ENCODE data around the gene CFAP20DC. TPM values are rescaled to one million over a fixed set of nuclear protein-coding genes. Genes with fewer than 3 reads are reported as not detected.

CFAP20DC gene
- total RNA-seq, 1 donor: 2.2 TPM

DNA sequence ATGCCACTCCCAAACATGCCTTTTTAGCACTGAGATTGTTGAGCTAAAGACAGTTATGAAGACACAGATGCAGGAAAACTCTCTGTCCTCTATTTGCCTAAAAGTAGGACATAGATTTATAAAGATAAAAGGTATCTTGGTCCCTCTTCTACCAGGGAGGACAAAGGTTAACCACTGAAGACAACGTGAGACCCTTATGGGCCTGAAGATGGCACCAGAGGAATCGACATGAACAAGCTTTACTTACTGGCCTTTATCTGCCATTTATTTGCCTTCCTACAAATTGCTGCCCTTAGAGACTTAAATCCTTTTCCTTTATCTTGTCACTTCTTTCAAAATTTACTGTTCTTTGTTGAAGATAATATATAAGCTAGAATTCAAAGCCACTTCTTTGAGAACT lies 273.6 kb downstream of the CFAP20DC start:
- DNase-seq (ENCODE audit: insufficient read length, low spot score, missing footprints): no peak
- Histone ChIP-seq H3K79me2 (ENCODE audit: insufficient read depth, low read length) (no peaks in the 10 kb centered on the region), H4K20me1 (ENCODE audit: insufficient read depth, low read length) (no peaks in the 10 kb centered on the region), H3K27ac (ENCODE audit: low read depth, low read length) (no peak overlapping the region), H3K4me1 (ENCODE audit: insufficient read depth, low read length) (no peaks in the 10 kb centered on the region), H3K9me3 (ENCODE audit: low read depth, low read length) (peaks cover 2% of the 10 kb centered on the region), H3K4me2 (ENCODE audit: insufficient read depth, low read length) (no peak overlapping the region), H3K36me3 (ENCODE audit: insufficient read depth, low read length) (no peaks in the 10 kb centered on the region), H3K4me3 (ENCODE audit: insufficient read depth, low read length) (no peak overlapping the region), H3K27me3 (ENCODE audit: insufficient read depth, low read length) (no peaks in the 10 kb centered on the region), H2AFZ (ENCODE audit: low read length) (no peak overlapping the region)
- TF ChIP-seq, protein P1, sequence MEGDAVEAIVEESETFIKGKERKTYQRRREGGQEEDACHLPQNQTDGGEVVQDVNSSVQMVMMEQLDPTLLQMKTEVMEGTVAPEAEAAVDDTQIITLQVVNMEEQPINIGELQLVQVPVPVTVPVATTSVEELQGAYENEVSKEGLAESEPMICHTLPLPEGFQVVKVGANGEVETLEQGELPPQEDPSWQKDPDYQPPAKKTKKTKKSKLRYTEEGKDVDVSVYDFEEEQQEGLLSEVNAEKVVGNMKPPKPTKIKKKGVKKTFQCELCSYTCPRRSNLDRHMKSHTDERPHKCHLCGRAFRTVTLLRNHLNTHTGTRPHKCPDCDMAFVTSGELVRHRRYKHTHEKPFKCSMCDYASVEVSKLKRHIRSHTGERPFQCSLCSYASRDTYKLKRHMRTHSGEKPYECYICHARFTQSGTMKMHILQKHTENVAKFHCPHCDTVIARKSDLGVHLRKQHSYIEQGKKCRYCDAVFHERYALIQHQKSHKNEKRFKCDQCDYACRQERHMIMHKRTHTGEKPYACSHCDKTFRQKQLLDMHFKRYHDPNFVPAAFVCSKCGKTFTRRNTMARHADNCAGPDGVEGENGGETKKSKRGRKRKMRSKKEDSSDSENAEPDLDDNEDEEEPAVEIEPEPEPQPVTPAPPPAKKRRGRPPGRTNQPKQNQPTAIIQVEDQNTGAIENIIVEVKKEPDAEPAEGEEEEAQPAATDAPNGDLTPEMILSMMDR (IDR thresholded peaks at IDR 0.05; ENCODE audit: extremely low read depth, low read depth, low read length): no peak

DNA sequence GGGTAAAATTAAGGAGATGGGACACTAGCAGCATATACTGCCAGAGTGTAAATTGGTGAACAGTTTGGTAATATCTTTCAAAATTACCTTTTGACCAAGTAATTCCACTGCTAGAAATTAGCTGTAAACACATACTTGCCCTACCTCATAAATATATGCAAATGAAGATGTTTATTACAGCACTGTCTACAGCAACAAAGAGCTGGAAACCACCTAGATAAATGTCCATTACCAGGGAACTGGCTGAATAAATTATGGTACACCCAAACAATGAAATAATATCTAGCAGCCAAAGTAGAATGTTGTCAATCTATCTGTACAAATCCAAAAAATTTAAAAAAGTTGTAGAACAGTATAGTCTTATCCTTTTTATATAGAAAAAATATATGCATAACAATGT lies 277.4 kb downstream of the CFAP20DC start:
- no peak overlapping the region for H3K4me2 ChIP-seq (ENCODE audit: insufficient read depth, low read length)
- H3K27ac ChIP-seq (ENCODE audit: low read depth, low read length): no peak overlapping the region
- H3K4me3 ChIP-seq (ENCODE audit: insufficient read depth, low read length): no peak overlapping the region
- H3K4me1 ChIP-seq (ENCODE audit: insufficient read depth, low read length): no peaks in the 10 kb centered on the region
- no peaks in the 10 kb centered on the region for H4K20me1 ChIP-seq (ENCODE audit: insufficient read depth, low read length)
- H3K79me2 ChIP-seq (ENCODE audit: insufficient read depth, low read length): no peaks in the 10 kb centered on the region
- no peaks in the 10 kb centered on the region for H3K36me3 ChIP-seq (ENCODE audit: insufficient read depth, low read length)
- TF ChIP-seq, protein P1 (IDR thresholded peaks at IDR 0.05; ENCODE audit: extremely low read depth, low read depth, low read length): no peak
- no peak for DNase-seq (ENCODE audit: insufficient read length, low spot score, missing footprints)
- no peak overlapping the region for H2AFZ ChIP-seq (ENCODE audit: low read length)
- no peaks in the 10 kb centered on the region for H3K27me3 ChIP-seq (ENCODE audit: insufficient read depth, low read length)
- H3K9me3 ChIP-seq (ENCODE audit: low read depth, low read length): no peaks in the 10 kb centered on the region

DNA sequence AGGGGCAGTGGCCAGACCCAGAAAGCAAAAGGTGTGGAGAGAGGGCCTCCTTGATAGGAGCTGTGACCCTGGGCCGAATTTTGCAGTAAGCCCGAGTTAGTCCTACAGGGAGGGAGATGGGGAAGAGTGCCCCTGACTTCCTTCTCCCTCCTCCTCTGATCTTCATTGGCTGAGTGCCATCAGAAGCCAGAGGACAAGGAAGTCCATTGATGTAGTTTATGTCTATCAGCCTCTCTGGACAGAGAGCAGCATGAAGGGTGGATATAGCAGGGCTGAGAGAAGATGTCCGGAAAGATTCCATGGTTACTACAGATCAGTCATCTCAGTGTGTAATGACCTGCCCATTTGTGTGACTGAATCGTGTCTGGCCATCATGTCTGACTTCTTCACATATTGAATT lies 280.8 kb downstream of the CFAP20DC start:
- Histone ChIP-seq H3K4me1 (ENCODE audit: insufficient read depth, low read length) (no peaks in the 10 kb centered on the region), H3K27me3 (ENCODE audit: insufficient read depth, low read length) (no peaks in the 10 kb centered on the region), H4K20me1 (ENCODE audit: insufficient read depth, low read length) (no peaks in the 10 kb centered on the region), H3K27ac (ENCODE audit: low read depth, low read length) (no peak overlapping the region), H3K36me3 (ENCODE audit: insufficient read depth, low read length) (no peaks in the 10 kb centered on the region), H3K4me3 (ENCODE audit: insufficient read depth, low read length) (no peak overlapping the region), H2AFZ (ENCODE audit: low read length) (no peak overlapping the region), H3K79me2 (ENCODE audit: insufficient read depth, low read length) (no peaks in the 10 kb centered on the region), H3K4me2 (ENCODE audit: insufficient read depth, low read length) (no peak overlapping the region), H3K9me3 (ENCODE audit: low read depth, low read length) (no peaks in the 10 kb centered on the region)
- no peak for DNase-seq (ENCODE audit: insufficient read length, low spot score, missing footprints)
- TF ChIP-seq, protein P1 (IDR thresholded peaks at IDR 0.05; ENCODE audit: extremely low read depth, low read depth, low read length): no peak

DNA sequence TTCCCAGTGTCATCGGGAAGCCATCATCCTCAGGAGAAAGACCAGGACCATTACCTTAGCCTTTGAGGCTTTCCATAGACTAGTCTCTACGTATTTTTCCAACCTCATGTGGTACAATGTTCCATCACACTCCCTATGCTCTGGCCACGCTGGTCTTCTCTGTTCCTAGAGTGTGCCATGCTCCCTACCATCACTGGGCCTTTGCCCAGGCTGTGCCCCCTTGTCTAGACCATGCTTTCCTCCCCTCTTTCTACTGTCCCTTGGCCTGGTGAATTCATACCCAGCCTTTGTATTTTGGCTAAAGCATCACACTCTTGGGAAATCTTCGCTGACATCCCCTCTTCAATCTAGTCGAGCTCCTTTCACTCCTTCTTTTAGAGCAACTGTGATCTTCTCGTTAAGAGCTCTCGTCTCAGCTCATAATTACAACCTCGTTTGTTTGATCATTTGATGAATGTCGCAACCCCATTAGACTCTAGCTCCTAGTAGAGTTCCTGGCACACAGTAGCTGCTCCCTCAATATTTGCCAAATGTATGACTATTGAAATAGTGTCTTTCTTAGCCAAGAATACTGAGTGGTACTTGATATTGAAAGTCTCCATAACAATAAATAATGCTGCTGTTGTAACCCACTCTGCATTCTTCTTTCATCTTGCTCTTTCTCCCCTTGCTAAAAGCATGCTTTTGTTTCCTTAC lies 283.1 kb downstream of the CFAP20DC start:
- no peak overlapping the region for H3K4me2 ChIP-seq (ENCODE audit: insufficient read depth, low read length)
- no peak for DNase-seq (ENCODE audit: insufficient read length, low spot score, missing footprints)
- H3K27ac ChIP-seq (ENCODE audit: low read depth, low read length): no peak overlapping the region
- no peaks in the 10 kb centered on the region for H3K79me2 ChIP-seq (ENCODE audit: insufficient read depth, low read length)
- H3K4me1 ChIP-seq (ENCODE audit: insufficient read depth, low read length): no peaks in the 10 kb centered on the region
- TF ChIP-seq, protein P1 (IDR thresholded peaks at IDR 0.05; ENCODE audit: extremely low read depth, low read depth, low read length): no peak
- H3K4me3 ChIP-seq (ENCODE audit: insufficient read depth, low read length): no peak overlapping the region
- no peaks in the 10 kb centered on the region for H4K20me1 ChIP-seq (ENCODE audit: insufficient read depth, low read length)
- H3K9me3 ChIP-seq (ENCODE audit: low read depth, low read length): no peaks in the 10 kb centered on the region
- no peaks in the 10 kb centered on the region for H3K36me3 ChIP-seq (ENCODE audit: insufficient read depth, low read length)
- H3K27me3 ChIP-seq (ENCODE audit: insufficient read depth, low read length): no peaks in the 10 kb centered on the region
- no peak overlapping the region for H2AFZ ChIP-seq (ENCODE audit: low read length)
